GM12878 (cell line): ENCODE results near the gene ERN1. TPM values are rescaled to one million over a fixed set of nuclear protein-coding genes. Genes with fewer than 3 reads are reported as not detected.

Experiments used
- ATAC-seq: fragments of 200-7000 bp; cut with Tn5 transposase; 3 replicates; pipeline ENCODE4 v1.9.1; 2020; ENCODE audit warnings: mild to moderate bottlenecking, moderate library complexity
- BruUV-seq: library from RNA; stranded (reverse); fragments of 400-500 nt; replicated peaks from 2 replicates; lab custom pipeline; 2021; lab: Mats Ljungman, UMichigan
- CTCF ChIA-PET: fragments of 300-600 bp; sonication (Branson Sonifier 250); formaldehyde crosslinking; extraction: SDS; loops from one replicate; lab custom pipeline; 2021; ENCODE audit warnings: inconsistent platforms; lab: Yijun Ruan, JAX
- POLR2A ChIA-PET: fragments of 350-600 bp; formaldehyde crosslinking; extraction: SDS; loops from one replicate; lab custom pipeline; 2021; ENCODE audit warnings: inconsistent platforms; lab: Charles Lee
- RAD21 ChIA-PET: fragments of 300-600 bp; sonication (Branson Sonifier 250); formaldehyde crosslinking; loops from one replicate; lab custom pipeline; 2023; ENCODE audit warnings: antibody characterized with exemption; ENCODE audit not compliant: unreplicated experiment; lab: Charles Lee
- SMC1A ChIA-PET: fragments of 300-600 bp; sonication (Branson Sonifier 250); formaldehyde crosslinking; loops from one replicate; lab custom pipeline; 2023; ENCODE audit not compliant: unreplicated experiment, uncharacterized antibody; lab: Charles Lee
- DNase-seq: peaks from one replicate; pipeline ENCODE4 v3.0.0-alpha.2; 2011; ENCODE audit warnings: low read depth, low spot score
- FAIRE-seq: peaks from 3 replicates; lab custom pipeline; 2011; peaks lifted over from hg19 to GRCh38; lab: Jason Lieb, UNC
- H2AFZ ChIP-seq: 2 replicates; pipeline ENCODE4 v1.6.0; 2011; ENCODE audit warnings: low read depth, low read length, control low read depth; ENCODE audit not compliant: control insufficient read depth
- H3K27ac ChIP-seq: 2 replicates; pipeline ENCODE4 v1.5.1; 2011; ENCODE audit warnings: control low read depth; ENCODE audit not compliant: control insufficient read depth, insufficient read depth
- H3K27me3 ChIP-seq, 2 experiments: replicated peaks in 1 of 2; 2 replicates each; pipeline versions ENCODE4 v1.6.0 to v1.6.1; 2011; ENCODE audit warnings: low read length in 1 of 2; ENCODE audit not compliant: control insufficient read depth in 2 of 2, insufficient read depth in 2 of 2
- H3K36me3 ChIP-seq, 2 experiments: 2 replicates each; pipeline ENCODE4 v1.5.1; 2011; ENCODE audit warnings: low read length in 1 of 2; ENCODE audit not compliant: control insufficient read depth in 2 of 2, insufficient read depth in 2 of 2
- H3K4me1 ChIP-seq: 2 replicates; pipeline ENCODE4 v1.6.1; 2011; ENCODE audit warnings: mild to moderate bottlenecking, low read length, moderate library complexity, mixed read lengths; ENCODE audit not compliant: control insufficient read depth, insufficient read depth
- H3K4me2 ChIP-seq: 2 replicates; pipeline ENCODE4 v1.6.0; 2011; ENCODE audit warnings: control low read depth; ENCODE audit not compliant: control insufficient read depth, insufficient read depth
- H3K4me3 ChIP-seq: fragments of 200-600 bp; sonication (generic); 2 replicates; pipeline ENCODE4 v1.5.1; 2016
- H3K79me2 ChIP-seq: 2 replicates; pipeline ENCODE4 v1.6.0; 2011; ENCODE audit warnings: low read length; ENCODE audit not compliant: control insufficient read depth, insufficient read depth
- H3K9ac ChIP-seq: 2 replicates; pipeline ENCODE4 v1.8.0; 2011; ENCODE audit warnings: low read length, control low read depth, mixed read lengths; ENCODE audit not compliant: control insufficient read depth, insufficient read depth
- H3K9me3 ChIP-seq: replicated peaks from 3 replicates; pipeline ENCODE4 v1.5.1; 2011; ENCODE audit warnings: mild to moderate bottlenecking, low read length; ENCODE audit not compliant: control insufficient read depth, insufficient read depth
- H4K20me1 ChIP-seq: 2 replicates; pipeline ENCODE4 v1.6.0; 2011; ENCODE audit not compliant: control insufficient read depth, insufficient read depth
- ATF7 ChIP-seq: fragments of 450-650 bp; IDR thresholded peaks from 2 replicates; pipeline ENCODE4 v1.6.1; 2016; ENCODE audit warnings: low read depth, mild to moderate bottlenecking
- BCLAF1 ChIP-seq: fragments of 450-650 bp; IDR thresholded peaks from 2 replicates; pipeline ENCODE4 v1.6.1; 2017; ENCODE audit warnings: antibody characterized with exemption, mild to moderate bottlenecking, moderate library complexity
- BRCA1 ChIP-seq: IDR thresholded peaks from 2 replicates; pipeline ENCODE4 v1.6.1; 2011; ENCODE audit warnings: low read depth, low read length, improper control_type of control experiment
- CHD1 ChIP-seq: IDR thresholded peaks from 2 replicates; pipeline ENCODE4 v1.6.1; 2012; ENCODE audit warnings: low read depth, low read length, improper control_type of control experiment
- CHD4 ChIP-seq: fragments of 200-600 bp; sonication (generic); IDR thresholded peaks from 2 replicates; pipeline ENCODE4 v1.6.1; 2016; ENCODE audit warnings: mild to moderate bottlenecking
- FOXM1 ChIP-seq: IDR thresholded peaks from 2 replicates; pipeline ENCODE4 v1.6.1; 2012; ENCODE audit warnings: low read depth, mild to moderate bottlenecking, inconsistent platforms, low read length, moderate library complexity
- IKZF1 ChIP-seq: fragments of 450-650 bp; conservative IDR thresholded peaks from 2 replicates; pipeline ENCODE4 v1.6.1; 2017; ENCODE audit warnings: antibody characterized with exemption, mild to moderate bottlenecking
- JUND ChIP-seq: IDR thresholded peaks from 2 replicates; pipeline ENCODE4 v1.6.1; 2012; ENCODE audit warnings: low read depth, mild to moderate bottlenecking, low read length, improper control_type of control experiment, moderate library complexity
- MLLT1 ChIP-seq: fragments of 450-650 bp; IDR thresholded peaks from 2 replicates; pipeline ENCODE4 v1.6.1; 2016; ENCODE audit warnings: mild to moderate bottlenecking
- POLR2A ChIP-seq: IDR thresholded peaks from 2 replicates; pipeline ENCODE4 v1.6.1; 2011; ENCODE audit warnings: low read depth, mild to moderate bottlenecking, low read length
- RAD51 ChIP-seq: fragments of 450-650 bp; IDR thresholded peaks from 2 replicates; pipeline ENCODE4 v1.6.1; 2016; ENCODE audit warnings: moderate library complexity, mild to moderate bottlenecking, inconsistent platforms
- SKIL ChIP-seq: fragments of 450-650 bp; IDR thresholded peaks from 2 replicates; pipeline ENCODE4 v1.6.1; 2017; ENCODE audit warnings: mild to moderate bottlenecking, low read depth, inconsistent platforms; ENCODE audit not compliant: poor library complexity, severe bottlenecking
- SMC3 ChIP-seq: IDR thresholded peaks from 2 replicates; pipeline ENCODE4 v1.6.1; 2011; ENCODE audit warnings: low read length, improper control_type of control experiment, borderline replicate concordance
- ZBED1 ChIP-seq: IDR thresholded peaks from 2 replicates; pipeline ENCODE4 v1.6.1; 2016; ENCODE audit warnings: borderline replicate concordance
- ZNF384 ChIP-seq: IDR thresholded peaks from 2 replicates; pipeline ENCODE4 v1.6.1; 2012; ENCODE audit warnings: low read depth, mild to moderate bottlenecking, low read length, improper control_type of control experiment, borderline replicate concordance
- WGBS: methylation state at CpG from one replicate; pipeline ENCODE4 v1.1.6; 2016; ENCODE audit warnings: low lambda C conversion rate; ENCODE audit not compliant: insufficient replicate concordance, insufficient coverage; ENCODE audit errors: missing lambda C conversion rate; 5-methylcytosine and 5-hydroxymethylcytosine counted together
- in situ Hi-C: fragments of 300-500 bp; cut with MboI; formaldehyde crosslinking; loops from 9 replicates; pipeline ENCODE4 v1.14.3; 2018; ENCODE audit warnings: mixed read lengths
- intact Hi-C: fragments of 100-400 bp; cut with micrococcal nuclease; formaldehyde crosslinking; loops from one replicate; pipeline ENCODE4 v1.14.2; 2022; ENCODE audit not compliant: unreplicated experiment
- polyA plus RNA-seq, 11 experiments: library from polyadenylated mRNA; depleted of rRNA in 4 of 11; unstranded in 6 of 11; stranded (reverse) in 5 of 11; fragments of >200 nt; fragmentation: Nextera tagmentation in 4 of 11; fragmentation: Illumina TruSeq in 1 of 11; extraction: Ambion mirVana in 4 of 11; extraction: Trizol in 1 of 11; gene quantifications; 1 replicate in 1 of 11; 2 replicates in 10 of 11; pipeline versions ENCODE4 v1.2.1 to v1.2.3, GENCODE V29; 2011 to 2016; ENCODE audit warnings: inconsistent platforms in 2 of 11, missing spikeins in 2 of 11, low read depth in 1 of 11
- total RNA-seq, 4 experiments: library from RNA; depleted of rRNA in 3 of 4; stranded (reverse); fragments of >200 nt in 3 of 4; fragmentation: Illumina TruSeq in 1 of 4; extraction: Trizol in 1 of 4; gene quantifications; 2 replicates each; pipeline versions ENCODE4 v1.2.1 to v1.2.3, GENCODE V29; 2013 to 2021

Gene ERN1
- total and polyA plus RNA-seq, 10 of the 15 experiments (the other 5 are each of a cell fraction or from before 2014, with no cell fraction given), result 2.6 to 19.2 (median 7.6) TPM

- Histone ChIP-seq H3K9ac (no peak overlapping the region), H3K36me3 (peaks cover 0 to 2% of the 10 kb centered on the region in 2 experiments; a peak in 1 of 4 replicates), H3K4me3 (no peak overlapping the region), H3K4me2 (no peak overlapping the region), H2AFZ (no peak overlapping the region), H3K27ac (no peak overlapping the region), H3K9me3 (no peaks in the 10 kb centered on the region), H3K4me1 (peaks cover 33% of the 10 kb centered on the region), H4K20me1 (no peaks in the 10 kb centered on the region), H3K27me3 (no peaks in the 10 kb centered on the region), H3K79me2 (0 out of 2 replicates have a peak, but pooled peaks cover 3% of the 10 kb centered on the region)
- RAD21 ChIA-PET, result interaction anchor here (0.7 kb wide), 1 partner anchor 24 kb away, joined by 3 read pairs; no protein-coding TSS in a partner anchor
- WGBS, result 77% methylated on average over 3 of the region's 3 CpGs
- FAIRE-seq, result no peak
- CTCF ChIA-PET, result interaction anchor here (1.0 to 2.7 kb wide), 4 partner anchors 41 to 53 kb away, joined by 3 to 12 read pairs (median 6); no protein-coding TSS in a partner anchor
- BruUV-seq, result no TSS peak
- intact Hi-C loops, result no loop called here
- ATAC-seq, result no peak
- POLR2A ChIA-PET, result interaction anchor here (0.6 kb wide), 1 partner anchor 61 kb away, joined by 9 read pairs; no protein-coding TSS in a partner anchor
- SMC1A ChIA-PET, result interaction anchor here (0.6 to 4.1 kb wide), 4 partner anchors 24 to 51 kb away, joined by 3 to 17 read pairs (median 6); no protein-coding TSS in a partner anchor
- TF ChIP-seq BRCA1 (no peak), SMC3 (no peak), JUND (no peak), ZBED1 (no peak), IKZF1 (no peak), ZNF384 (no peak), SKIL (no peak), BCLAF1 (no peak), POLR2A (no peak), CHD1 (no peak), RAD51 (no peak), ATF7 (no peak), MLLT1 (no peak), CHD4 (no peak), FOXM1 (no peak)
- no peak for DNase-seq
- in situ Hi-C loops, result no loop called here
Measured at GRCh38 chr17:64080174-64080618, 49.7 kb downstream of the ERN1 start.
